Measurements from ENCODE around the gene WNT5B.

DNA sequence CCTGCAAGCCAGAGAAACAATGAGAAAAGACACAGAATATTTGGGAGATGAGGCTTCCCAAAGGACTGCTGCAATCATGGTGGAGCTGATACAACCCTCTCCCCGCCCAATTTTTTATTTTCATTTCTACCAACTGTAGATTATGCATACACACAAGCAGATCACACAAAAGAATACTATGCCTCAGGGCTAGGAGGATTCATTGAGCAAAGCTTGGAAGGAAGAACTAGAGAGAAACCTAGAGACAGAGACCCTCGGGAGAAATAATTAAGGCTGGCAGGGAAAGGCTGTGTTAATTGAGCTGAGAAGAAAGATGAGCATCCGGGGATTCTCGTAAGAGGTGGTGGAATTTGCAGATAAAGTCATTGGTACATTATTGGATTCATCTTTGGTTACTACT, 9.9 kb upstream of the WNT5B start:
- TF ChIP-seq, protein P1, sequence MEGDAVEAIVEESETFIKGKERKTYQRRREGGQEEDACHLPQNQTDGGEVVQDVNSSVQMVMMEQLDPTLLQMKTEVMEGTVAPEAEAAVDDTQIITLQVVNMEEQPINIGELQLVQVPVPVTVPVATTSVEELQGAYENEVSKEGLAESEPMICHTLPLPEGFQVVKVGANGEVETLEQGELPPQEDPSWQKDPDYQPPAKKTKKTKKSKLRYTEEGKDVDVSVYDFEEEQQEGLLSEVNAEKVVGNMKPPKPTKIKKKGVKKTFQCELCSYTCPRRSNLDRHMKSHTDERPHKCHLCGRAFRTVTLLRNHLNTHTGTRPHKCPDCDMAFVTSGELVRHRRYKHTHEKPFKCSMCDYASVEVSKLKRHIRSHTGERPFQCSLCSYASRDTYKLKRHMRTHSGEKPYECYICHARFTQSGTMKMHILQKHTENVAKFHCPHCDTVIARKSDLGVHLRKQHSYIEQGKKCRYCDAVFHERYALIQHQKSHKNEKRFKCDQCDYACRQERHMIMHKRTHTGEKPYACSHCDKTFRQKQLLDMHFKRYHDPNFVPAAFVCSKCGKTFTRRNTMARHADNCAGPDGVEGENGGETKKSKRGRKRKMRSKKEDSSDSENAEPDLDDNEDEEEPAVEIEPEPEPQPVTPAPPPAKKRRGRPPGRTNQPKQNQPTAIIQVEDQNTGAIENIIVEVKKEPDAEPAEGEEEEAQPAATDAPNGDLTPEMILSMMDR (optimal IDR thresholded peaks at IDR 0.05 in 1 of 3, IDR thresholded peaks at IDR 0.05 in 1 of 3, conservative IDR thresholded peaks at IDR 0.05 in 1 of 3; ENCODE audit: extremely low read depth in 1 of 3, insufficient read depth in 2 of 3, low read length in 3 of 3) = no peak
- TF ChIP-seq EZH2 (IDR thresholded peaks at IDR 0.05; ENCODE audit: low read length) = no peak

Measured in keratinocyte (primary cell).